ENCODE measurements around the gene OXCT2. TPM values are rescaled to one million over a fixed set of nuclear protein-coding genes. Genes with fewer than 3 reads are reported as not detected.
A peak's percentile ranks its signal among the peaks of the same experiment; 100 is the strongest.

The OXCT2 gene
- total and polyA plus RNA-seq, 12 donors: 0.85 to 5.4 (median 2.2) TPM

DNA sequence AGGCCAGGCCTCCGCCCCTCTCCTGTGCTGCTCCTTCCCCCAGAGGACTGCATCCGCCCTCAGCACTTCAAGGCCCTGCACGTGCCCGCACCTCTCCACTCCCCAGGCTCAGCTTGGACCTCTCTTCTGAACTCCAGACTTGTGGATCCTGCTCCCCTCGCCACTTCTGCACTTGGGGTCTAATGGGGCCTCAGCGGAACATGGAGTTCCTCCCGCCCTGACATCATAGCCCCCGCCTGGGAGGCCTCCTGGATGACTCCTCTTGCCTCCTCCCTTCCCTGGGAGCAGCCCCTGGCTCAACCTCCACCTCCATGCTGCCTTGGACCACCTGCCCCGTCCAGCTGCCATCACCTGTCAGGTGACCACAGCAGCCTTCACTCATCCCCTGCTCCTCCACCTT, 10.1 kb downstream of the OXCT2 start:
- 81 to 84% methylated on average over 9 of the region's 9 CpGs for WGBS, 2 donors
- Histone ChIP-seq H3K27ac (no peak overlapping the region), H3K9me3 (no peaks in the 10 kb centered on the region), H3K36me3 (peaks cover 0 to 49% (median 0%) of the 10 kb centered on the region in 9 donors), H3K4me1 (no peaks in the 10 kb centered on the region), H3K27me3 (no peaks in the 10 kb centered on the region), H3K4me3 (no peak overlapping the region)
- ATAC-seq (peak in 1 of 8 donors; percentile 5), DNase-seq (no peak)
- intact Hi-C loops (cut with DNase I): loop anchor here in 1 of 10 donors (5.0 kb wide), 1 partner anchor 239 kb away; no protein-coding TSS in a partner anchor
- TF ChIP-seq, protein P1, sequence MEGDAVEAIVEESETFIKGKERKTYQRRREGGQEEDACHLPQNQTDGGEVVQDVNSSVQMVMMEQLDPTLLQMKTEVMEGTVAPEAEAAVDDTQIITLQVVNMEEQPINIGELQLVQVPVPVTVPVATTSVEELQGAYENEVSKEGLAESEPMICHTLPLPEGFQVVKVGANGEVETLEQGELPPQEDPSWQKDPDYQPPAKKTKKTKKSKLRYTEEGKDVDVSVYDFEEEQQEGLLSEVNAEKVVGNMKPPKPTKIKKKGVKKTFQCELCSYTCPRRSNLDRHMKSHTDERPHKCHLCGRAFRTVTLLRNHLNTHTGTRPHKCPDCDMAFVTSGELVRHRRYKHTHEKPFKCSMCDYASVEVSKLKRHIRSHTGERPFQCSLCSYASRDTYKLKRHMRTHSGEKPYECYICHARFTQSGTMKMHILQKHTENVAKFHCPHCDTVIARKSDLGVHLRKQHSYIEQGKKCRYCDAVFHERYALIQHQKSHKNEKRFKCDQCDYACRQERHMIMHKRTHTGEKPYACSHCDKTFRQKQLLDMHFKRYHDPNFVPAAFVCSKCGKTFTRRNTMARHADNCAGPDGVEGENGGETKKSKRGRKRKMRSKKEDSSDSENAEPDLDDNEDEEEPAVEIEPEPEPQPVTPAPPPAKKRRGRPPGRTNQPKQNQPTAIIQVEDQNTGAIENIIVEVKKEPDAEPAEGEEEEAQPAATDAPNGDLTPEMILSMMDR (IDR thresholded peaks at IDR 0.05): no peak

DNA sequence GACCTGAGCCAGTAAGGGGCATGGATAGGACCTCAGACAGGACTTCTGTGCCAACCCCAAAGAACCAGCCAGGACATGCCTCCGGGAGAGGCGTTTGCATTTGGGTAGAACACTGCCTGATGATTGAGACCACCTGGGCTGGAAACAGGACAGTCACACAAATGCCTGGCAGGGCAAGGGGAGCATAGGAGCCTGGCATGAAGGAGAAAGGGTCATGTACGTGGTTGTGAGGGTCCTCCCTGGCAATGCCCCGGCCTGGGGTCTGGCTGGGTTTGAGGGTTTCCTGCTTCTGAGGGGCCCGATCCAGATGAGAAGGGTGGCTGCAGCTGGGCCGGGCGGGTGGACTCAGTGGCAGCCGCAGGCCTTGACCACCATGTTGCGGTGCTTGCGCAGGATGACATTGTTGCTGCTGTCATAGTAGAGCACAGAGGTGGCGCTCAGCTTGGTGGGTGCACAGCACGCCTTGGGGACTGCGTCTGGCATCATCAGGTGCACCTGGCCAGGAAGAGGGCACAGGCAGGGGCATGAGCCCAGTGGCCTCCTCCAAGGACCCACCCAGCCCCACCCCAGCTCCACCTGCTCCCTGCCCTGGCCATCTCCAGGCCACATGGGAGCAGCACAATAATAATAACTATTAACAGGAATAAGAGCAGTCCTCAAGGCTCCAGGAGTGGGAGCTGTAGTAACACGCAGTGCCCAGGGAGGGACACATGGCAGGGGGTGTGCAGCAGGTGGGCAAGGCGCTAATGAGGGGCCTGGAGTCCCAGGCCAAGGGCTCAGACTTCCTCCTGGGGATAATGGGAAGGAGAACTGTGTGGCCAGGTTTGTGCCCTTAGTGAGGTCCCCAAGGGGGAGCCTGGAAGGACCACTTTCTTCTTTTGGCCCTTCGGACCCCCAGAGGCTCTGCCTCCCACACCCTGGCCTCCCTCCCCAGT, 10.8 kb downstream of the OXCT2 start:
- ATAC-seq (no peak), DNase-seq (no peak)
- intact Hi-C loops (cut with DNase I): loop anchor here in 1 of 10 donors (5.0 kb wide), 1 partner anchor 238 kb away; no protein-coding TSS in a partner anchor
- 94 to 96% methylated on average over 16 of the region's 16 CpGs for WGBS, 2 donors
- H3K27ac ChIP-seq: no peak overlapping the region
- TF ChIP-seq, protein P1 (IDR thresholded peaks at IDR 0.05): no peak
- H3K4me3 ChIP-seq: no peak overlapping the region
- H3K4me1 ChIP-seq: peaks cover 0 to 3% (median 0%) of the 10 kb centered on the region in 9 donors
- peaks cover 0 to 56% (median 4%) of the 10 kb centered on the region in 9 donors for H3K36me3 ChIP-seq
- no peaks in the 10 kb centered on the region for H3K27me3 ChIP-seq
- H3K9me3 ChIP-seq: no peaks in the 10 kb centered on the region

DNA sequence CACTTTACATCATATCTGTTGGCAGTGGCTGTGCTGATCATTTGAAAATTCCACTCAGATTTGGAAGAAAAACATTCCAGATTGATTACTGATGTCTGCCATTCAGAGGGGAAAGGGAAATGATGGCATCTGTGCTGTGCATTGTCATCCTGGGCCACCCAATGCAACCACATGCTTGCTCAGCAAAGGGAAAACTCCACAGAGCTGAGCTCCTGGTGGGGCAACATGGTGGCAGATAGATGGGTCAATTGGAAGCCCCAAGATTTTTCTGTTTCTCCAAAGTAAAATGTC, 11.8 kb downstream of the OXCT2 start:
- intact Hi-C loops (cut with DNase I): no loop called here
- TF ChIP-seq, protein P1 (IDR thresholded peaks at IDR 0.05): no peak
- Histone ChIP-seq H3K27me3 (no peaks in the 10 kb centered on the region), H3K9me3 (no peaks in the 10 kb centered on the region), H3K4me3 (no peak overlapping the region), H3K27ac (no peak overlapping the region), H3K36me3 (peaks cover 0 to 66% (median 4%) of the 10 kb centered on the region in 9 donors), H3K4me1 (peaks cover 0 to 6% (median 0%) of the 10 kb centered on the region in 9 donors)
- ATAC-seq (no peak), DNase-seq (no peak)

DNA sequence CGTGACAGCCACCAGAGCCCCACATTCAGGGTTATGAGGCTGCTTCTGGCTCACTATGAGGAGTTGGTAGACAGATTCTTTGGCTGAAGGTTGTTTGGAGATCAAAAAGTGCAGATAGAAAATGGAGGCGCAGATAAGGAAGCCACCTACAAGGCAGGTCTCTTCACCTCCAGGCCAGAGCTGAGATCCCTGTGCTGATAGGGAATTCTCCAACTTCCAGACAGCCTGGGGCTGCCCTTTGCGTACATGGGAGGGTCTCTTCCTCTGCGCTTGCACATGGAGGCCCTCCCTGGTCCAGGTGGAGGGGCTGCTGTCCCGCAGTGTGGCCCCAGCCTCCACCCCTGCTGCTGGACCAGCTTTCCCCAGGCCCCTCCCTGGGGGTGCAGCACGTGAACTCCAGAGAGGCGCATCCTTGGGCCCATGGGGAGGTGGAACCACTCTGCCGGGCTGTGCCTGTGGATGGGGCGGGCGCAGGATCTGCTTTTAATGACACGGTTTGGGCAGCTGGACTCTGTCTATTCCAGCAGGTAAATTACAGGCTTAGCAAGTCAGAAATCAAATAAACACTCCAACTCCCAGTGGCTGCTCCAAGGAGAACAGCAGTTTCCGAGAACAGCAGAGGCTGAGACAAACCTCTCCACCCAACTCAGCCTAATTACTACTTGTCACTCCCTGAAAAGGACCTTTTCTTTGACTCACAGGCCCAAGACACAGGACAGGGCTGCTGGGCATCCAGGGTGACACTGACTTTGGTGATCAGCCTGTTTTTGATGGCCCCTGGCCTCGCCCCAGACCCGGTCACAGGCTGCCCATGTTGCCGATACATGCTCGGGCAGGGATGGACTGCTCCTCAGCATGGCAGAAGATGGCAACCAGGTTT, 12.4 kb downstream of the OXCT2 start:
- TF ChIP-seq, protein P1 (IDR thresholded peaks at IDR 0.05): no peak
- ATAC-seq: no peak
- H3K36me3 ChIP-seq: peaks cover 0 to 71% (median 8%) of the 10 kb centered on the region in 9 donors

More for the DNA sequence above, 12.4 kb downstream of the OXCT2 start:
- Histone ChIP-seq H3K9me3 (no peaks in the 10 kb centered on the region), H3K27me3 (no peaks in the 10 kb centered on the region), H3K4me1 (peaks cover 0 to 6% (median 0%) of the 10 kb centered on the region in 9 donors), H3K4me3 (no peak overlapping the region), H3K27ac (no peak overlapping the region)
- WGBS, 2 donors: 93 to 95% methylated on average over 16 of the region's 16 CpGs
- intact Hi-C loops (cut with DNase I): no loop called here
- no peak for DNase-seq

Measured in heart right ventricle (tissue), 16 donors.